RWPE1 (cell line): ENCODE results near the gene NEDD1.

Source experiments
- CTCF ChIA-PET: fragments of 350-600 bp; sonication (Branson Sonifier 250); formaldehyde crosslinking; extraction: SDS; loops from one replicate; lab custom pipeline; 2021; lab: Yijun Ruan, JAX
- POLR2A ChIA-PET: fragments of 400-600 bp; formaldehyde crosslinking; extraction: SDS; loops from one replicate; lab custom pipeline; 2020; ENCODE audit warnings: antibody characterized with exemption; ENCODE audit not compliant: low non-redundant PET; lab: Yijun Ruan, JAX
- DNase-seq: peaks from one replicate; pipeline ENCODE4 v3.0.0; 2012; ENCODE audit warnings: low spot score
- H3K27ac ChIP-seq: fragments of 450-650 bp; 2 replicates; pipeline ENCODE4 v1.5.1; 2017
- TF ChIP-seq, protein P1 (sequence below): fragments of 450-650 bp; conservative IDR thresholded peaks from 2 replicates; pipeline ENCODE4 v1.5.1; 2017; ENCODE audit warnings: low read depth, mild to moderate bottlenecking

NEDD1 gene

DNA sequence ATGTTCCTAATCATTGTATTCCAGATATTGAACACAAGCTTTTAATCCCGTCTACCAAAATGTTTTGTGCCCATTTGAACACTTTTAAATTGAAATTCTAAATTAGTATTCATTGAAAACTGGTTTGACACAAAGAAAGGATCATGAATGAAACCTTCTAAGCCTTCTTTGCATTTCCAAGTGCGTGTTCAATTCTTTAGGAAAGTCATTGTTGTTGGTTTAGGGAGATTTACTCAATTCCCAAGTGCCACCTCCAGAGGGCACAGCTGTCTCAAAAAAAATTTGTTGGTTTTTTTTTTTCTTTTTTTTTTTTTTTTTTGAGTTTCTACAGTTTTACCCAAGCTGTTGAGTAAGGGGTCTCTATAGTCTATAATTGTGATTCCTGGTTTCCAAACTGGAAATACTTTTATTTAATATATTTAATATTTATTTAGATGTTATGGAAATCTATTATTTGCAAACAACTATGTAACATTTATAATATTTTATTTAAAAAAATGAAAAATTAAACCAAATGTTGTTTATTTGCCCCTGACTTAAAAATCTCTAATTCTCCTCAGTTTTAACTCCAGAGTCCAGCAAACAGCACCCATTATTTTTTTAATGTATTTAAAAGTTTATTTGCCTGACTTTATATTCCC lies 79.9 kb downstream of the NEDD1 start:
- H3K27ac ChIP-seq = no peak overlapping the region
- CTCF ChIA-PET = interaction anchor here (0.6 to 1.7 kb wide), 17 partner anchors 12 to 1410 kb away, joined by 3 to 6 read pairs (median 3); no protein-coding TSS in a partner anchor
- POLR2A ChIA-PET = no interaction called here
- TF ChIP-seq, protein P1, sequence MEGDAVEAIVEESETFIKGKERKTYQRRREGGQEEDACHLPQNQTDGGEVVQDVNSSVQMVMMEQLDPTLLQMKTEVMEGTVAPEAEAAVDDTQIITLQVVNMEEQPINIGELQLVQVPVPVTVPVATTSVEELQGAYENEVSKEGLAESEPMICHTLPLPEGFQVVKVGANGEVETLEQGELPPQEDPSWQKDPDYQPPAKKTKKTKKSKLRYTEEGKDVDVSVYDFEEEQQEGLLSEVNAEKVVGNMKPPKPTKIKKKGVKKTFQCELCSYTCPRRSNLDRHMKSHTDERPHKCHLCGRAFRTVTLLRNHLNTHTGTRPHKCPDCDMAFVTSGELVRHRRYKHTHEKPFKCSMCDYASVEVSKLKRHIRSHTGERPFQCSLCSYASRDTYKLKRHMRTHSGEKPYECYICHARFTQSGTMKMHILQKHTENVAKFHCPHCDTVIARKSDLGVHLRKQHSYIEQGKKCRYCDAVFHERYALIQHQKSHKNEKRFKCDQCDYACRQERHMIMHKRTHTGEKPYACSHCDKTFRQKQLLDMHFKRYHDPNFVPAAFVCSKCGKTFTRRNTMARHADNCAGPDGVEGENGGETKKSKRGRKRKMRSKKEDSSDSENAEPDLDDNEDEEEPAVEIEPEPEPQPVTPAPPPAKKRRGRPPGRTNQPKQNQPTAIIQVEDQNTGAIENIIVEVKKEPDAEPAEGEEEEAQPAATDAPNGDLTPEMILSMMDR = peak; percentile 55
- peak; percentile 29 for DNase-seq

DNA sequence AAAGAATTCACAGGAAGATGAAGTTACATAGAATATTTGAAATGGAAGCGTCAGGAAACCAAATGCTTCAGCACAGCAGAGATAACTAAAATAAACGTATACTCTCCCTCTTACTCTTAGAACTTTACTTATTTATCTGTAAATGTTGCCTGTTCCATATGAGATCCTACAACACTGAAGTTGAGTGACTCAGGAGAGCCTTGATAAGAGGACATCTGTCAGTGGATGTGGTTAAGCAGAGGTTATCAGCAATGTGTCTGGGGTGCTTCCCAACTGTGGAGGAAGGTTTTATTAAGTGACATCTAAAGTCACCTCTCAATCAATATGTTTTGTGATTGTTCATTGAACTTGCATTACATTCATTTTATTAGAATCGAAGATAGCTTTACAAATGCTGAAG lies 81.9 kb downstream of the NEDD1 start:
- DNase-seq = no peak
- ChIA-PET POLR2A (no interaction called here), CTCF (interaction anchor here (0.6 to 0.7 kb wide), 2 partner anchors 421 to 1015 kb away, joined by 3 read pairs; no protein-coding TSS in a partner anchor)
- H3K27ac ChIP-seq = no peak overlapping the region
- TF ChIP-seq, protein P1 = no peak

GRCh38 chr12:96989916-96990315 lies 82.9 kb downstream of the NEDD1 start:
- TF ChIP-seq, protein P1 = peak; percentile 13; the same call in 1 of the 2 replicates
- ChIA-PET CTCF (interaction anchor here (0.7 kb wide), 1 partner anchor 420 kb away, joined by 3 read pairs; no protein-coding TSS in a partner anchor), POLR2A (no interaction called here)
- no peak for DNase-seq
- no peak overlapping the region for H3K27ac ChIP-seq

DNA sequence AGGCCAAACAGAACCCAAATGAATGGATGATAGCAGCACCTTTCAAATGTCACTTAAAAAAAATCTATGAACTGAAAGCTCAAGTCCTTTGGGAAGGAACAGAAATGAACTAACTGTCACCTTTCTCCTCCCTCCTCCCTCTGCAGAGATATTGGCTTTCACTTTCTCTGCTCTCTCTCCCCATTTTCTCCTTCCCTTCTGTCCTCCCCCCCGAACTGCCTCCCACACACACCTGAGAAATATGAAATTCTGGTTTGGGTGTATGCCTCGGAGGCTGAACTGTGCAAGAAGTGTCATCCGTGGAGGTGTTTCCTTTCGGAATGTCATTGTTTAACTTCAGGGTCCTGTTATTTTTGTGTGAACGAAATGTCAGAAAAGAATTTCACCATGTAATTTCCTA lies 87.8 kb downstream of the NEDD1 start:
- no peak overlapping the region for H3K27ac ChIP-seq
- ChIA-PET CTCF (interaction anchor here (0.5 kb wide), 1 partner anchor 251 kb away, joined by 3 read pairs; no protein-coding TSS in a partner anchor), POLR2A (no interaction called here)
- TF ChIP-seq, protein P1 = no peak
- DNase-seq = no peak

- ChIA-PET CTCF (no interaction called here), POLR2A (no interaction called here)
- DNase-seq = no peak
- TF ChIP-seq, protein P1 = no peak
- H3K27ac ChIP-seq = no peak overlapping the region
Measured at GRCh38 chr12:96995861-96996260, 88.8 kb downstream of the NEDD1 start.

- POLR2A ChIA-PET = no interaction called here
- DNase-seq = no peak
- TF ChIP-seq, protein P1 = no peak
- no peak overlapping the region for H3K27ac ChIP-seq
- CTCF ChIA-PET = no interaction called here
Measured at GRCh38 chr12:96997797-96998484, 90.9 kb downstream of the NEDD1 start.
